NCI-H748 treated with DMSO at 0.1 percent for 48 hours (cell line): Measurements from ENCODE around the gene BOD1.
"Not testable (repeated sequence)": the region's sequence is repeated elsewhere in the genome, so short reads cannot be mapped to it uniquely, and the experiment has no call there.

ENCODE experiments used
- DNase-seq: peaks from one replicate; lab custom pipeline; 2025; lab: John Stamatoyannopoulos, UW

BOD1 gene

DNA sequence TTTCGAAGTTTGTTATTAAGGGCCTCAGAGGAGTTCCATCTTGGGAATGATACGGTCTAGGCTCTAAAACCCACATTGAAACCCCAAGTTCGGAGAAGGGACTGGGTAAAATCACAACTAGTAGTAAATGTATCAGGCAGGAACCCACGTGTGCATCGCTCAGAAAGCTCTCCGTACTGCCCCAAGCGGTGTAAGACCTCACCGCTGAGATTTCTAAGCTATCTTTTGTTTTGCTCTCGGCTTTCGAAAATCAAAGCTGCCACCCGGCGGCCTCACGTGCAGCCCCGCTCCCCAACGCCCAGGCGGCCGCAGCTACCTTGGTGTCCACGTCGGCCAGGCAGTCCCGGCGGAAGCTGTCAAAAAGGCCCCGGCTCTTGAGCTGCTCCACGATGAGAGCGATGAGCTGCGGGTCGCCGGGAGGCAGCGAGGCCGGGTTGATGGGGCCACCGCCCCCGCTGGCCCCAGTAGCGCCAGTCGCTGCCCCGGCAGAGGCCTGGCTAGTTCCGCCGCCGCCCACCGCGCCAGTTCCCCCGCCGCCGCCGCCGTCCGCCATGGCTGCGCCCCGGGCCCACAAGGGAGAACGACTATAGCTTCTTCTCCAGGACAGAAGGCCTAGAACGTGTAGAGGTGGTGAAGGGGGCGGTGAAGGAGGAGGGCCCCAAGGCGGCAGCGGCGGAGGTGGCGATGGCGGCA lies 420 bp downstream of the BOD1 start:
- DNase-seq: peak; percentile 61

DNA sequence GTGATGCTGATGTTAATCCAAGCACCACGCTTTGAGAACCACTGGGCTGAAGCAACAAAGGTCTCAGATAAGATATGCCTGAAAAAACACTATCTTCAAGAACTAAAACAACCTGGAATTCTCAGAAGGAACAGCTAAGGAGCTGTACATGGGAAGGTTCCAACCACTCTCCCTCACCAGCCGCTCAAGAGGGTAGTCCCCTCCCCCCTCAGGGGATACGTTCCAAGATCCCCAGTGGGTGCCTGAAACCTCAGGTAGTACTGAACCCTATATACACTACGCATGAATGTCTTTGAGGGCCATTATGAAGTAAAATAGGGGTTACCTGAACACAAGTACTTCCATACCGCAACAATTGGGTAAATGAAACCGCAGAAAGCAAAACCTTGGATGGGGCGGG lies 1.9 kb downstream of the BOD1 start:
- no peak for DNase-seq

DNA sequence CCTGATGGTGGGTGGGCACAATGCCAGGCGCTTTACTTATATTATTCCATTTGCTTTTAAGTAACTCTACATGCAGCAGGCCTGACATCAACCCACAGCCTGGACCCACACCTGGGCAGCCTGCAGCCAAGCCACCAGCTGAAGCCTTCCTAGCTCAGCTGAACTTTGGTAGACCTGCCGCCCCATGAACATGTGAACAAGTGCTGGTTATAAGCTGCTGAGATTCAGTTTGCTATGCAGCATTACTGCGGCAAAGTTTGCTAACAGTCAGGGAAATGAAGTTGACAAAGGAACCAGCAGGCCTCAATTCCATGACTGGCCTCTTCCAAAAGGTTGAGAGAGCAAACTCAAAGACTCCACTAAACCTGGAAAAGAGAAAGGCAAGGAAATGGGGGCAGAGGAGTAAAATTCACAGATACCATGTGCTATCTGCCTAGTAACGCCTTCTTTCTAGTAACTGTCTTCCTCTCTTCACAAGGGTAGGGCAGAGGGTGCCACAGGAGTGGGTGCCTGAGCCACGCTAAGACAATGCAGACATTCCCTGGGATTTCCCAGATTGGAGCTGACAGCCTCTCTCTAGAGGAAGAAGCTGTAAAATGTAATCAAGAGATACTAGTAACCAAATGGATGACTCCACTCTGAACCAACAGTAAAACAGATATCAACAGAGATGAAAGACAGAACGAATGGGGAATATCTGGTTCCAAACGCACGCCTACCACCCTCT lies 2.9 kb downstream of the BOD1 start:
- no peak for DNase-seq

DNA sequence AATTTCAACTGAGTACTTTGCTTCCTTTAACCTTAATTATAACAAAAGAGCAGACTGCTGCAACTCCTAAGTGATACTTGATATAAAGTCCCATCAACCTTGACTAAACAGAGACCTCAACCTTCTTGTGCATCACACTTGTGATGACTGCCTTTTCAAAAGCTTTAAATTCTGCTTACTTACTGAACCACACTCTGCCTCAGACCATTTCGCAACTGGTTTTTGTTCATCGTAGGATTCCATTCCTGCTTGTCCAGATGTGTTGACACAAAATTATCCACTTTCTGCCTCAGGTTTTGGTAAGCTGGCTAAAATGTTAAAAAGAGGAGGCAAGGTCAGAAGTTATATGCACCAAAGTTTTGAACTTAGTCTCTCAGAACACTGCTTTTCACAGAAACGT lies 3.5 kb downstream of the BOD1 start:
- no peak for DNase-seq

DNA sequence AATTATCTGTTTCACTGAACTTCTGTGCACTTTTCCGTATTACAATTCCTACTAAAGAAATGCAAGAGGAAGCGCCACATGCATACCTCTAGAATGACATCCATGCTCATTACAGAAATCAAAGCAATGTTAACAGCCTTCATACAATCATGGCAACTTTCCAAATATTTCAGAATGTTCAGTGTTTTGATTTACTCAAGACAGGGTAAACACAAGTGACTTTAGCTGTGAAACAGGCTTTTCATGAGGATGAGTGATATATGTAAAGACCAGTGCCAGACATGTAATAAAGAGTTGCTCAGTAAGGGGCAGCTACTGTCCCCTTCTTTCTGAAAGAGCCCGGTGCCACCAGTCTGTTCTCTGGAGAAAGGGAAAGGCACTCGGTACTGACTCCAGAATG lies 4.7 kb downstream of the BOD1 start:
- DNase-seq: no peak

DNA sequence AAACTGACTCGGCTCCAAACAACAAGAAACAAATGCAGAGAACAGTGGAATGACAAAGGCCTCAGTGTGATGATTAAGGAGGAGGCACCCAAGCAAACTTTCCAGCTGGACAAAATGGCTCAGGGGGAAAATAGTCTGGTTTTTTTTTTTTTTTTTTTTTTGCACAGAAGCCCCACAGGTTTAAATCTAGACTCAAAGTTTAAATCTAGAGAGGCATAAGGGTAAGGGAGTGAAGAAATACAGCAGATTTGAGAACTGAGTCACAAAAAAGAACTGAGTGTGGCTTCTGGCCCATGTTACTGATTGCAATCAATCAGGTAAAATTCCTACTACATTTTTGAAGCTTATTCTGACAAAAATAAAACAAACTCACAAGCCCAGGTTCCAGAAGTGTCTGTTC lies 12.3 kb downstream of the BOD1 start:
- no peak for DNase-seq

DNA sequence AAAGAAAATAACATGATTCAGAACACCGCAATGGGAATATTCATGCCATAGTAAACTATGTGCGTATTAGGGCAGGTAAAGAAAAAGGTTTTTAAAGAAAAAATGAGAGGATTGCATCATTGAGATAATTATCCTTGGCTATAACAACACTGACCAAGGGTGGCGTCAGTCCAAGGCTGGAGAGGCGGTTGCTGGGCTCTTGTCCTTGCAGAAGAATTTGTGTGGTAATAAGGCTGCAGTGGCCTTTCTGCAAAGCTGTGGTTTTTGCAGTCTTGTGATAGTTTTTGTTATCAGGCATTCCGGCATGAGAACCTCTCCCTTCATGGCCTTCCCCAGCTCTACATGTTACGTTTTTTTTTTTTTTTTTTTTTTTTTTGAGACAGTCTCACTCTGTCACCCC lies 14.0 kb downstream of the BOD1 start:
- no peak for DNase-seq

DNA sequence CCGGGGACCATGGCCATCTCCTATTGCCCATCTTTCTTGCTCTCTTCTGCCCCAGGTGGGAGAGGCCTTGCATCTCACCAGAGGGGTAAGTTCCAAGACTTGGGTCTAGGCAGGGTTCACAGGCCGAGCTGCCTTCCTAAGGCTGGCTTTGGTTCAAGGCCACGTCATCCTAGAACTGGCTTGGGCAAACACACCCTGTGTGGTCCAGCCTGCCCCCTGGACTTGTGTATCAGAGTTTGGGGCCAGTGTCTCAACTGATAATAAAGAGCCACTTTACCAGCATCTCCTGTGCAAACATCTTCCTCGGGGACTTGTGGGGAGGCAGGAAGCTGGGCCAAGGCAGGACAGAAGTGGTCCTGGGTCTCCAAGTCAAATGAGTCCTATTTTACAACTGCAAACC lies 17.8 kb downstream of the BOD1 start:
- no peak for DNase-seq

DNA sequence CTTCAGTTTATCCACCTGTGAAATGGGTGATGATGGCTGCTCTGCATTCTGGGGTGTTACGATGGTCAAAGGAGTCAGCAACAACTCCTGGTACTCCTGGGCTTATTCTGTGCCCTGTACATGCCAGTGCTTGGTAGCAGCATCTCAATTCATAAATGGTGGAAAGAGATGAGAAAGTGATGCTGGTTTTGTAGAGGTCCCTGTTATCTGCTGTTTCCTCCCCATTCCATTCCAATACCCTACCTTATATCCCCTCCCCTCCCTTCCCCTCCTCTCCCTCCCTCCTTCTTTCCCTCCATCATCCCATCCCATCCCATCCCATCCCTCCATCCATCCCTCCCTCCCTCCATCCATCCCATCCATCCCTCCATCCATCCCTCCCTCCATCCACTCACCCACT lies 19.1 kb downstream of the BOD1 start:
- DNase-seq: no peak

DNA sequence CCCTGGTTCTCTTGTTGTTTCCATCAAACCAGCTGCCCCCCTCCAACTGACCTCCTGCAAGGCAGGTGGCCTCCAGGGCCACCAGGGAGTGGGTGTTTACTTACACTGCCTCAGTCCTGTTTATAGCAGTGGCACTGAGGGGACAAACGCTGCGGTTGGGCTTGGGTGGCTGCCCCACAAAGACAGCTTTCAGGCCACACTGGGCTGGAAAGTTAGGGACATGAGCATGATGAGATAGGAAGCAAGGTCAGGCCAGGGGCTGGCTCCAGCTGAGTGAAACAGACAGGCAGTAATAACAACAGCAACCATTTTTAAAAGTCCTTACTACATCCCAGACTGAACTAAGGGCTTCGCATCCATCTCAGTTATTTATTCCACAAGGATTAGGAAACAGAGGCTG lies 20.6 kb downstream of the BOD1 start:
- DNase-seq: no peak

DNA sequence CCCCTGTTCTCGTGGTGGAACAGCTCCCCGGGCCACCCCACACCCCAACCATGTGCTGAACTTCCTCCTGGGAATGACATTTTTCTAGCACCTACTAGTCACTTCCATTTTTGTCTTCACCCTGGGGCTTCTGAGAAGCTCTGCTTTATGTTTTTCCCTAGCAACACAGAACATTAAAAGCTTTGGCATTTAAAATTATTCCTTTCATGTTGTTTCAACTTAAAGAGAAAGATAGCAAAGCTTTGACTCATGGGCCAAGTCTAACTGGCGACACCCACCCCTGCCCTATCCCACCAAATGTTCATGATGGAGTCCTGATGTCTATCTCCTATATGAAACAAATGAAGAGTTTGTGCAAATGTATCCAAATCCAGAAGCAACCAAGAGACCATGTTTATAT lies 22.4 kb downstream of the BOD1 start:
- DNase-seq: no peak

DNA sequence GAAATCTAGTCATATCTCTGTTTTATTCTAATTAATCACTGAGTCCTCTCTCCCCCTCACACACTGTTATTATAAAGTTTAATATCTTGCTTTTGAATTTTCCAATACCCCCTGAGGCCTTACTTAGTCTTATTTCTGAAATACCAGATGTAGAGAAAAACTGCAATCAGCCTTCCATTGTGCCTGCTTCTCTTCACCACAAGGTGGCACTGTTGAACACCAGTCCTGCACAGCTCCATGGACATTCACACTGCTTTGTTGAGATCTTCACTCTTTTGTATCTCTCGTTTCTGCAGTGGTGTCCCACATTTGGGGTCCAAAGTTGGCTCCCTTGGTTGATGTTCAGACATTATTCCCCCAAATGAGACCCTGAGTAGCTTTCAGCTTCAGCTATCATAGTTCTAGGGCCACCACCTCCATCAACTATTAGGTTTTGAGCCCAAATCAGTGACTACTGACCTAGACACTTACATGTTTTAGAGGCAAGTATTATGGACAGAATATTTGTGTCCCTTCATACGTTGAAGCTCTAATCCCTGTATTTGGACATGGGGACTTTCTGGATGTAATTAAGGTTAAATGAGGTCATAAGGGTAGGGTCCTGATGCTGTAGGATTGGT lies 24.3 kb downstream of the BOD1 start:
- no peak for DNase-seq

DNA sequence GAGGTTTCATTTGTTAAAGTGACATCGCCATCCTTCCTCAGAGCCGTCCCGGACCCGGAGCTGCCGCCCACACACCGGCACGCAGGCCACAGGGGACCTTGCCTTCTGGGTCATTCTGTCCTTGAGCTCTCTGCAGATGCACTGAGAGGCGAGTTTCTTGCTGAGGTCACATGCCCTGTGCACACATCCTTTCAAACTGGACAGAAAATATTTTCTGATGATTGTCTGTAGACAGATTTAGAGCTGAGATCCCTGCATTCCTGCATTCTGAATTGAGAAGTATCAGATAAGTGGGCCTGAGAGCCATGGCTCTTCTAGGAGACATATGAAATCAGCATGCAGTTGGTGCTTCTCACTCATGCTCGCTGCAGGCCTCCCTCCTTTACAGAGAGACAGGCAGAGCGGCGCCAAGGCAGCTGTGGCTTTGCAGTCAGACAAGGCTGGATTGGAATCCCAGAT lies 25.4 kb downstream of the BOD1 start:
- no peak for DNase-seq

DNA sequence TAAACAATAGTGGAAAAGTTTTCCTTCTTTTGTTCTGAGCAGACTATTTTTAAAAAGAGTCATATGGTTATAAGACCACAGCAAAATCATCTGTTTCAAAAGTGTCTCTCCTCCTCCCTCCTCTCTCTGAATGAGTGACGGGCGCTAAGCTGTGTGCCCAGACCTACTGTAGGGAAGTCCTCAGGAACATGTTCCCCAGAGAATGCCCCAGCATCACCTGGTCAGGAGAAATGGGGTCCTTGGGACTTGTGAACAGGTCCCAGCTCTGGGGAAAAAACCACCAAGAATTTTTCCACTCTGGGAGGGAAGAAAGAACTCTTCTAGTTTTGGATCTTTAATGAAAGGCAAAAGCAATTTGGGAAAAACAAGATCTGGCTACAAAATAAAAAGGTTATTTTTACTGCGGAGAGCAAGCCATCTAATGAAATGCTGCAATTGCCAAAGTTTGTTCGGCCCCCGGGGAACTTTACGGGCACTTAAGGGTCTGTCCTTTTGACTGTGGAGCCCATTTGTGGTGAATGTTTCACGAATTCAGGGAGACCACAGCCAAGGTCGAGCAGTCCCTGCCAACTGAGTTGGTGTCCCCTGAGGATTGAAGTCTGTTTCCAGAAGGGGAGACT lies 25.9 kb downstream of the BOD1 start:
- no peak for DNase-seq

DNA sequence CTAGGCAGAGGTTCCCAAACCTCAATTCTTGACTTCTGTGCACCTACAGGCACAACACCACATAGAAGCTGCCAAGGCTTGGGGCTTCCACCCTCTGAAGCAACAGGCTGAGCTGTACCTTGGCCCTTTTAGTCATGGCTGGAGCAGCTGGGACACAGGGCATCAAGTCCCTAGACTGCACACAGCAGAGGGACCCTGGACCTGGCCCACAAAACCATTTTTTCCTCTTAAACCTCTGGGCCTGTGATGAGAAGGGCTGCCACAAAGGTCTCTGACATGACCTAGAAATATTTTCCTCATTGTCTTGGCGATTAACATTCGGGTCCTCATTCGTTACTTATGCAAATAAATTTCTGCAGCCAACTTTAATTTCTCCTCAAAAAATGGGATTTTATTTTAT lies 30.3 kb downstream of the BOD1 start:
- not testable (repeated sequence) for DNase-seq

DNA sequence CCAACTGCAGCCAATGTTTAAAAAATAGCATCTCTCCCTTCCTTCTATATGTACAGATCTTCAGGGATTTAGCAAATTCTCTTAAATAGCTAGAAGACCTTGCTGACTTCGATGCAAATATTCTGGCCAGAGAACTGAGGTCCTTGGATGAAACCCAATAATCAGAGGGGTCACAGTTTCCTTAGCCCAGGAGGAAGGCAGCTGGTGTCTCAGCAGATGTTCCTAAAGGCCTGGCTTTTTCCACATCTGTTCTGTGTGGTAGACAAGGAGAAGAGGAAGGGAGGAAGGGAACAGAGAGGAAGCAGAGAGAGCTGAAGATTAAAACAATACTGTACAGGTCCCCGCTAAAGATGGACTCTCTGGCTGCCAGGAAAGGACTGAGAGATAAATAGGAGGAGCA lies 33.1 kb downstream of the BOD1 start:
- no peak for DNase-seq

DNA sequence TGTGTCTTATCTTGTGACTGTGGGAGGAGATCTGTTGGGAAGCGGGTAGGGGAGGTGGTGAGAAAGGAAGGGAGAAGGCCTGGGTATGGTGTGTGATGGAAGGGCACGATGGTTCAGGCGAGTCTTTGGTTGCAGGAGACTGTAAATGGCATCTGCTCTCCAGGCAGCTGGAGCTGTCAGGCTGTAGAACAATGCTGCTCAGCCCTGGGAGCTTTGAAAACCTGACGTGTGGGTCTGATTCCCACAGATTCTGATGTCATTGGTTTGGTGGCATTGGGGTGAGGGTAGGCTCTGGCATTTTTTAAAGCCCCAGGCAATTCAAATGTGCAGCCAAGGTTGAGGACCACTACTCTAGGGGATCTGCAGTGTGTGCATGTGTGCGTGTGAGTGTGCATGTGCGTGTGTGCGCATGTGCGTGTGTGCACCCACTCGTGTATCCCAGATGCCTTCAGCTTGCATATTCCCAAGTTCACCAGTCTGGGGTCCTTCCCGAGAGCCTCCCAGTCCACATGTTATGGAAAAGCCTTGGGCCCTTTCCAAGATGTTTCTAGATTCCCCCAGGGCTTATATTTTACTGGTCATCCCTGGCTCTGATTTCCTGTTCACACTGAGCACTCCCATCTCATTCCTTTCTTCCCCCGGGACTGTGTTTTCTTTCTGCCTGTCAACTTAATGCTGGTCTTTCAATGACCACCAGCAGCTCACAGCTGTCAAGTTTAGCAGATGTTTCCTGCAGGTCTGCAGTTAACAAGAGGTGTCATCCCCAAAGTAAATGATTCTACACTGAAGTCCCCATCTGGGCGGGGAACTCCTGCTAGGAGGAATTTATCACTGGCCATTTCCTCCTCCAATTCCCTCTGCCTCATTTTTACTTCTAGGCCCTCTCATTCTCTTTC lies 34.0 kb downstream of the BOD1 start:
- no peak for DNase-seq

DNA sequence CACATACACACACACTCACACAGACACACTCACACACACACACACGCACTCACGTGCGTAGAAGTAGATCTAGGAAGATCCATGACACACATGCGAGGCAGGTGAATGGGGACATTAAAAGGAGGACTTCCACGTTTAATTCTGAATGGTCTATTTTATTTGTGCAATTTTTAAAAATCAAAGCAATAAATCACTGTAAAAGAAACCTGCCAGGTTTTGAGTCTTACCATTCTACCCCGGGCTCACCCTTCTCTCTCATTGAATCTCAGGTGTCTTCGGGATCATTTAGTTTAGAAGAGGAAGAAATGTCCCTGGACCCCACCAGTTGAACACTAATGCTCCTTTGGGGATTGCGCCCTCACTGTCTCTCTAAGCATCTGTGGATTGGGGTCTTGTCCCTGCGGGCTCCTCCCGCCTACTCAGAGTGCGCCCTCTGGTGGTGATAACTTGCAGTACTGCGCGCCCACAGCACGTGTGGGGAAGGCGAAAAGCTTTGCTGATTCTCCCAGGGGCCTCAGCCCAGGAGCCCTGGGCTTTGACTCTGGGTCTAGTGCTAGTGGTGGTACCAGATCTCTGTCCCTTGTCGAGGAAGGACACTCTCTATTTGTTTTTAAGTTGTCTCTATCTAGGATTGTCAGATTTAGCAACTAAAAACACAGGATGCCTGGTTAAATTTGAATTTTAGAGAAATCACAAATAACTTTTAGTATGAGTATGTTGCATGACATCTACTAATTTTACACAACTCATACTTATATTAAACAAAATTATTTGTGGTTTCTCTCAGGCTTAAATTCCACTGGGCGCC lies 34.8 kb downstream of the BOD1 start:
- no peak for DNase-seq

DNA sequence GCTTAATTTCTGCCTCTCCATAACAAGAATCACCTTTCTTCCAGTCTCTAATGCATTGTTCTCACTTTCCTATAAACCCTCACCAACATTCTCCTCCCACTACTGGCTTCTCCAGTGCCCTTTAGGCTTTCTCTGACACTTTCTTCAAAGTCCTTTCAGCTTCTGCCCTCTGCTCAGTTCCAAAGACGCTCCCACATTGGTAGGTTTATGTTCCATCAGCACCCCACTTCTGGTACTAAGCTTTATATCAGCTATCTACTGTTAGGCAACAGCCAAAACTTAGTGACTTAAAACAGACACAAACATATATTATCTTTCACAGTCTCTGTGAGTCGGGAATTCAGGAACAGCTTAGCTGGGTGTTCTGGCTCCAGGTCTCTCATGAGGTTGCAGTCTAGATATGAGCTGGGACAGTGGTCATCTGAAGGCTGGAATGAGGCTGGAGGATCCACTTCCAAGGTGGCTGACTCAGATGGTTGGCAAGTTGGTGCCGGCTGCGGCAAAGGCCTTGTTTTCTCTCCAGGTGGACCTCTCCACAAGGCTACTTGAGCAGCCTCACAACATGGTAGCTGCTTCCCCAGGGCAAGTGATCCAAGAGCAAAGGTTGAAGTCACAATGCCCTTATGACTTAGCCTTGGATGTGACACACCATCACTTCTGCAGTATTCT lies 37.4 kb downstream of the BOD1 start:
- no peak for DNase-seq

DNA sequence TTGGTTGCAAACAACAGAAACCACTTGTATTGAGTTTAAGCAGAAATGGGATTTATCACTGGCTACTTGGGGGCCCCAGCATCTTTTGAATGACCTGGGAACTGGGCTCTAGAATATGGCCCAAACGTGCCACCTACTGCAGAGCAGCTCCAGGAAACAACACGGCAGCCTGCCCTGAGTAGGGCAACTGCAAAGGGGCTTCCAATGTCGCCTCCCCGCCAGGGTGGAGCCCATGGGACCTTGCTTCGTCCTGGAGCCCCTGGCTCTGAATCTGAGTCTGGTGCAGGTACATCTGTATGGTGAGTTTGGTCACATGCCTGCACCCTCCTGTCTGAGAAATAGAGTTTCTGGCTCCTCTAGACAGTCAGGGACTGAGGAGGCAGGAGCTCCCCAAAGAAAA lies 38.6 kb downstream of the BOD1 start:
- no peak for DNase-seq

DNA sequence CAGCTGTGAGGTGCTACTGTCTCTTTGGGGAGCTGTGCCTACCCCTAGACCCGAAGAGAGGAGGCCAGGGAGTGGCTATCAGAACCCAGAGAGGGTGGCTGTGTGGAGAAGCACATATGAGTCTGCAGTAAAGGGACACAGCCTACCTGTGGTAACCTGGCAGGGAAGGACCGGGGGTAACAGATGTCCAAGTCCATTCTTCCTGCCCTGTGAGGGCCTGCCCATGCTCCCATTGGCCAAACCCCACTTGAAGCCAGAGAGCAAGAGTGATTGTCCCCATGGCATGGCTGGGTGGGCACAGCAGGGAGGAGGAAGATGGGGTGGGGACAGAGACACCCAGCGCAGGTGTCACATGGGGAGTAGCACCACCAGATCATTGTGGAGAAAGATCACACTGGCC lies 39.3 kb downstream of the BOD1 start:
- no peak for DNase-seq
